HG02623 (cell line): ENCODE data around the gene BRIP1.
"Not testable (repeated sequence)": the region's sequence is repeated elsewhere in the genome, so short reads cannot be mapped to it uniquely, and the experiment has no call there.

ENCODE experiments used
- ATAC-seq: cut with Tn5 transposase; IDR thresholded peaks from one replicate; pipeline ENCODE4 v1.9.1; 2021; ENCODE audit warnings: moderate library complexity; ENCODE audit not compliant: unreplicated experiment

BRIP1 gene

DNA sequence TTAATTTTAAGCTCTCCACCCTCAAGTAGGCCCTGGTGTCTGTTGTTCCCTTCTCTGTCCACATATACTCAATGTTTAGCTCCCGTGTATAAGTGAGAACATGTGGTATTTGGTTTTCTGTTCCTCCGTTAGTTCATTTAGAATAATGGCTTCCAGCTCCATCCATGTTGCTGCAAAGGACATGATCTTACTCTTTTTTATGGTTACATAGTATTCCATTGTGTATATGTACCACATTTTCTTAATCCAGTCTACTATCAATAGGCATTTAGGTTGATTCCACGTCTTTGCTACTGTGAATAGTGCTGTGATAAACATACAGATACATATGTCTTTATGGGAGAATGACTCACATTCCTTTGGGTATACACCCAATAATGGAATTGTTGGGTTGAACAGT is 160.9 kb downstream of the BRIP1 start:
- ATAC-seq, result no peak

GRCh38 chr17:61701978-61702377 is 161.3 kb downstream of the BRIP1 start:
- ATAC-seq, result no peak

GRCh38 chr17:61701334-61701733 is 162.0 kb downstream of the BRIP1 start:
- ATAC-seq, result no peak

DNA sequence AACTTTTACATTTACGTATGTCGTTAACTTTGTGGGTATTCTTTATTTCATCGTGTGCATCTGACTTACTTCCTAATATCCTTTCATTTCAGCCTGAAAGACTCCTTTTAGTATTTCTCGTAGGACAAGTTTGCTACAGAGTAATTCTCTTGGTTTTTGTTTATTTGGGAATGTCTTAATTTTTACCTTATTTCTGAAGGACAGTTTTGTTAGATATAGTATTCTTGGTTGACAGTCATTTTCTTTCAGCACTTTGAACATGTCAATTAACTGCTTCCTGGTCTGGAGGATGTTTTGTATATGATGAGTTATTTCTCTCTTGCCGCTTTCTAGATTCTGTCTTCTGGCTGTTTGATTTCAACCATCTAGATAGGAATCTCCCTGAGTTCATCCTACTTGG is 163.1 kb downstream of the BRIP1 start:
- no peak for ATAC-seq

- no peak for ATAC-seq
Observed at GRCh38 chr17:61699694-61700093, 163.6 kb downstream of the BRIP1 start.

DNA sequence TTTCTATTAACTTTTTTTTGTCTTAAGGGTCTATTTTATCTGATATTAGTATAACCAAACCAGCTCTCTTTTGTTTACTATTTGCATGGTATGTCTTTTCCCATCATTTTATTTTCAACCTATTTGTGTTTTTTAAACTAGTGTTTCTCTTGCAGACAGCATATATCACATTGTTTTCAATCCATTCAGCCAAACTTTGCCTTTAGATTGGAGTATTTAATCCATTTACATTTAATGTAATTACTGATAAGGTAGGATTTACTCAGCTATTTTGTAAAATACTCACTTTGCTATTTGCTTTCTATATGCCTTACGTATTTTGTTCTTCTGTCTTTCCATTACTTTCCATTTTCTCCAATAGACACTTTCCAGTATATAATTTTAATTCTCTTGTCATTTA is 164.3 kb downstream of the BRIP1 start:
- ATAC-seq, result no peak

DNA sequence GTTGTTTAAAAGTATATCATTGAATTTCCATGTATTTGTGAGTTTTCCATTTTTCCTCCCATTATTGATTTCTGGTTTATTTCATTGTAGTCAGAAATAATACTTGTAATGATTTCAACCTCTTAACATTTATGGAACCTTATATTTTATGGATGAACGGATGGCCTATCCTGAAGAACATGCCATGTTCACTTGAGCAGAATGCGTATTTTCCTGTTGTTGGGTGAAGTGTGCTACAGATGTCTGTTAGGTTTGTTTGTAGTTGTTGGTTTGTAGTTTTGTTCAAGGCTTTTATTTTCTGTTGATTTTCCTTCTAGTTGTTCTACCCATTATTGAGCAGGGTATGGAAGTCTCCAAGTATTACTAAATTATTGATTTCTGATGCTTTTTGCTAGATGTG is 165.1 kb downstream of the BRIP1 start:
- ATAC-seq, result no peak

DNA sequence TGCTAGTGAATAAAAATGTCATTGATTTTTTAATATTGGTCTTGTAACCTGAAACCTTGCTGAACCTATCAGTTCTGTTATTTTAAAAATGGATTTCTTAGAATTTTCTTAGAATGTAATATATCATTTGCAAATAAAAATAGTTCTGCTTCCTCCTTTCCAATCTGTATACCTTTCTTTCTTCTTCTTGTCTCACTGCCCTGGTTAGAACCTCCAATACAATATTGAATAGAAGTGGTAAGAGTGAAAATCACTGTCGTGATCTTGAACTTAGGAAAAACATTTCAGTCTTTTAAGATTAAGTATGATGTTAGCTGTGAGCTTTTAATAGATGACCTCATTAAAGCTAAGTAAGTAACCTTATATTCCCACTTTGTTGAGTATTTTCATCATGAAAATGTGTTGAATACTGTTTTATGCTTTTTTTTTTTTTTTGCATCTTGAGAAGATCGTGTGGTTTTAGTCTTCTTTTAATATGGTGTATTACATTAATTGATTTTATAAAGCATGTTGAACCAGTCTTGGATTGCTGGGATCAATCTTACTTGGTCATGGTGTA is 167.5 kb downstream of the BRIP1 start:
- ATAC-seq, result no peak

DNA sequence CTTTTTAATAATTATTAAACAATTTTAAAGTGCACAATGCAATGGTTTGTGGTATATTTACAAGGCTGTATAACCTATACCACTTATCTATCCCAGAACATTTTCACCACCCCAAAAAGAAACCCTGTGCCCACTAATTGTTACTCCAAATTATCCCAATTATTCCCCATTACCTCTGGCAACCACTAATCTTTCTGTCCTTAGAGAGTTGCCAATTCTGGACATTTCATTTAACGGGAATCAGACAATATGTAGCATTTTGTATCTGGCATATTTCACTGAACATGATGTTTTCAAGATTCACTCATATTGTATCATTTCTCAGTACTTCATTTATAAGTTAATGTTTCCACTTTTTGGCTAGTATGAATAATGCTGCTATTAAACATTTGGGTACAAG is 169.2 kb downstream of the BRIP1 start:
- no peak for ATAC-seq

DNA sequence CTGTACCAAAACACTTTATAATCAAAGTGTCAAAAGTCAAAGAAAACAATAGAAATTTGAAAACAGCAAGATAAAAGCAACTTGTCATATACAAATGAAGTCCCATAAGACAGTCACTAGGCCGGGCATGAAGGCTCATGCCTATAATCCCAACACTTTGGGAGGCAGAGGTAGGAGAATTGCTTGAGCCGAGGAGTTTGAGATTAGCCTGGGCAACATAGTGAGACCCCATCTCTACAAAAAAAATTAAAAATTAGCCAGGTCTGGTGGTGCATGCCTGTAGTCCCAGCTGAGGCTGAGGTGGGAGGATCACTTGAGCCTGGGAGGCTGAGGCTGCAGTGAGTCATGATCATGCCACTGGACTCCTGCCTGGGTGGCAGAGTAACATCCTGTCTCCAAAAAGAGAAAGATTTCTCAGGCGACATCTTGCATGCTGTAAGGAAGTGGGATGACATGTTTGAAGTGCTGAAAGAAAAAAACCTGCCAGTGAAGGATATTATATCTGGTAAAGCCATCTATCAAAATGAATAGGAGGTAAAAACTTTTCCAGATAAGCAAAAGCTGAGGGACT is 173.6 kb downstream of the BRIP1 start:
- ATAC-seq, result no peak

DNA sequence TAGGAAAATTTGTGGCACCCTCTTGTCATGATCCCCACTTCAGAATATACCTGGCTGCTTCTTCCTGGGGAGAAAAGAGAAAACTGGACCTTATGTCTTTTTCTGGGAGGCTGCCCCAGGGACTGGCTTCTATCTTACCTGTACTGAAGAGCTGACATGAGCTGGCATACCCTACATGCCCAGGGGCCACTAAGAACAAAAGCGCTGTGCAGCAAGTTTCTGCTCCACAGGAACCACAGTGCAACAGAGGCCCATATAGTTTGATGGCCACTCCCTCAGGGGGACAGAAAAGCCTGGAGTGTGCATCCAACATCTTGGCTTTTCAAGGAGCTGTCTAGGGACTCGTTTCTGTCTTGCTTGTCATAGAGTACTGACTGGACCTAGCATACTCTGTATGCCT is 175.6 kb downstream of the BRIP1 start:
- ATAC-seq, result no peak

GRCh38 chr17:61686113-61686512 is 177.2 kb downstream of the BRIP1 start:
- ATAC-seq, result no peak

DNA sequence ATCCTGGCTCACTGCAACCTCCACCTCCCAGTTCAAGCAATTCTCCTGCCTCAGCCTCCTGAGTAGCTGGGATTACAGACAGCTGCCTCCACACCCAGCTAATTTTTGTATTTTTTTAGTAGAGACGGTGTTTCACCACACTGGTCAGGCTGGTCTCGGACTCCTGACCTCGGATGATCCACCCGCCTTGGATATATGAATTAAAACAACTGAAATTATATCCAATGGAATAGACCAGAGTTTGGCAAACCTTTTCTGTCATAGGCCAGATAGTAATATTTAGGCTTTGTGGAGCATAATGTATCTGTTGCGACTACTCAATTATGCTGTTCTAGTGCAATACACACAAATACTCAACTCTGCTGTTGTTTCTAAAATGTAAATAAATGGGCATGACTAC is 178.5 kb downstream of the BRIP1 start:
- ATAC-seq, result no peak

DNA sequence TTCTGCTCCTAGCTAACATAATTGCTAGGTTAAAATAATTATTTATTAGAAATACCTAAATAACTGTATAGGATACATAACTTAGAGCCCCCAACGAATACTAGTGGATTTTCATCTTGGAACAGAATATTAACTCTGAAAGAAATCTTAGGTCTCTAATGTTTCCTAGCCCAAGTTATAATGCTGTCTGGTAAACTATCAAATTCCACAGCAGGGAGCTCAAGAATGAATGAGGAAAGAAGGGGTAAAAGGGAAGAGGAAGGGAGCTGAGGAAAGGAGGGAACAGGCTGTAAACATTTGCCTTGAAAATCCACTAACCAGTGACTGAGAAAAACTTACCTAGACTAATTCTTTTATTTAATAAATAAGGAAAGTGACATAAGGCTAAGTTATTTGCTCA is 179.2 kb downstream of the BRIP1 start:
- ATAC-seq, result no peak

- no peak for ATAC-seq
Observed at GRCh38 chr17:61683466-61683865, 179.9 kb downstream of the BRIP1 start.

- no peak for ATAC-seq
Observed at GRCh38 chr17:61680921-61681320, 182.4 kb downstream of the BRIP1 start.

GRCh38 chr17:61678339-61678738 is 185.0 kb downstream of the BRIP1 start:
- no peak for ATAC-seq

- ATAC-seq, result not testable (repeated sequence)
Observed at GRCh38 chr17:61677150-61677811, 186.0 kb downstream of the BRIP1 start.

DNA sequence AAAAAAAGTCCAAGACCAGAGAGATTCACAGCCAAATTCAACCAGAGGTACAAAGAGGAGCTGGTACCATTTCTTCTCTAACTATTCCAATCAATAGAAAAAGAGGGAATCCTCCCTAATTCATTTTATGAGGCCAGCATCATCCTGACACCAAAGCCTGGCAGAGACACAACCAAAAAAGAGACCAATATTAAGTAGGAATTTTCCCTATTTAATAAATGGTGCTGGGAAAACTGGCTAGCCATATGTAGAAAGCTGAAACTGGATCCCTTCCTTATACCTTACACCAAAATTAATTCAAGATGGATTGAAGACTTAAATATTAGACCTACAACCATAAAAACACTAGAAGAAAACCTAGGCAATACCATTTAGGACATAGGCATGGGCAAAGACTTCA is 186.8 kb downstream of the BRIP1 start:
- not testable (repeated sequence) for ATAC-seq

- ATAC-seq, result not testable (repeated sequence)
Observed at GRCh38 chr17:61674609-61675008, 188.7 kb downstream of the BRIP1 start.

GRCh38 chr17:61673019-61673897 is 190.1 kb downstream of the BRIP1 start:
- not testable (repeated sequence) for ATAC-seq

DNA sequence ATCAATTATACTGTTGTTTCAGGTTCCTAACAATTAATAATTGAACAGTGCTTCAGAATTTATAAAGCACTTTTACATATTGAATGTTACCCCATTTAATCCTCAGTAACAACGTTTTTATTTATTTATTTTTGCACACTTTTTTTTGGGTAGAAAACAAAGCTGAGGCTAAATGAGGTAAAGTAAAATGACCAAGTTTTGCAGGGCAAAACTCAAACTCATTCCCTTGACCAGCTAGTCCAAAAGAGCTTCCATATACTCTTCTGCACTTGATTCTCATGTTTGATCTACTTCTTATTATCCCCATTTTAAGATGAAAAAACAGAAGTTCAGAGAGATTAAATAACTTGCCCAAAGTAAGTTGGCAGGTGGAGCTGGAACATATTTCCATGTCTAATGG is 191.2 kb downstream of the BRIP1 start:
- ATAC-seq, result no peak
